Measurements from ENCODE around the gene SGSM1. TPM values are rescaled to one million over a fixed set of nuclear protein-coding genes. Genes with fewer than 3 reads are reported as not detected.

Gene SGSM1
- total RNA-seq, 2 donors from 2014 or later, result 6.8 to 11.1 TPM

DNA sequence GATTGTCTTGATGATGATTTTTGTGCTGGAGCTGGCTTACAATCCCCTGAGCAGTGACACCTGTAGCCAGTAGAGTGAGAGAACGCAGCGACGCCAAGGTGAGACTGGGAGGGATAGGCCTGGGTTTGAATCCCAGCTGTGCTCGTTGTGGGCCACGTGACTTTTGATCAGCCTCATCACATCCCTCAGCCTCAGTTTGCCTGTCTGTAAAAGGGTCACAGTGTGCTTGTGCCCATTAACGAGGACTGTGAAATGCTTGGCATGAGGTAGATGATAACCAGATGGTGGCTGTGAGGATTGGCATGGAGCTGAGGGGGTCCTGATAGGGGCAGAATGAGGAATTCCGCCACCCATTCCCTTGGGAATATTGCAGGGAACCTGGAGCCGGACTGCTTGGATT, 156.1 kb downstream of the SGSM1 start:
- H3K27me3 ChIP-seq (replicated peaks; ENCODE audit: insufficient read depth), result no peaks in the 10 kb centered on the region
- H3K4me1 ChIP-seq (ENCODE audit: control insufficient read depth in 1 of 2, low read depth in 2 of 2), result no peaks in the 10 kb centered on the region
- TF ChIP-seq, protein P1, sequence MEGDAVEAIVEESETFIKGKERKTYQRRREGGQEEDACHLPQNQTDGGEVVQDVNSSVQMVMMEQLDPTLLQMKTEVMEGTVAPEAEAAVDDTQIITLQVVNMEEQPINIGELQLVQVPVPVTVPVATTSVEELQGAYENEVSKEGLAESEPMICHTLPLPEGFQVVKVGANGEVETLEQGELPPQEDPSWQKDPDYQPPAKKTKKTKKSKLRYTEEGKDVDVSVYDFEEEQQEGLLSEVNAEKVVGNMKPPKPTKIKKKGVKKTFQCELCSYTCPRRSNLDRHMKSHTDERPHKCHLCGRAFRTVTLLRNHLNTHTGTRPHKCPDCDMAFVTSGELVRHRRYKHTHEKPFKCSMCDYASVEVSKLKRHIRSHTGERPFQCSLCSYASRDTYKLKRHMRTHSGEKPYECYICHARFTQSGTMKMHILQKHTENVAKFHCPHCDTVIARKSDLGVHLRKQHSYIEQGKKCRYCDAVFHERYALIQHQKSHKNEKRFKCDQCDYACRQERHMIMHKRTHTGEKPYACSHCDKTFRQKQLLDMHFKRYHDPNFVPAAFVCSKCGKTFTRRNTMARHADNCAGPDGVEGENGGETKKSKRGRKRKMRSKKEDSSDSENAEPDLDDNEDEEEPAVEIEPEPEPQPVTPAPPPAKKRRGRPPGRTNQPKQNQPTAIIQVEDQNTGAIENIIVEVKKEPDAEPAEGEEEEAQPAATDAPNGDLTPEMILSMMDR (IDR thresholded peaks at IDR 0.05), result no peak
- DNase-seq (ENCODE audit: low spot score) (no peak), ATAC-seq (ENCODE audit: insufficient number of reproducible peaks, low FRiP score, low read depth) (no peak)
- no peak overlapping the region for H3K4me3 ChIP-seq
- no peak overlapping the region for H3K27ac ChIP-seq
- no peaks in the 10 kb centered on the region for H3K36me3 ChIP-seq
- no peaks in the 10 kb centered on the region for H3K9me3 ChIP-seq

- TF ChIP-seq, protein P1 (IDR thresholded peaks at IDR 0.05), result no peak
- Histone ChIP-seq H3K4me3 (no peak overlapping the region), H3K27me3 (replicated peaks; ENCODE audit: insufficient read depth) (no peaks in the 10 kb centered on the region), H3K9me3 (no peaks in the 10 kb centered on the region), H3K27ac (no peak overlapping the region), H3K36me3 (no peaks in the 10 kb centered on the region), H3K4me1 (ENCODE audit: control insufficient read depth in 1 of 2, low read depth in 2 of 2) (no peaks in the 10 kb centered on the region)
- no peak for DNase-seq (ENCODE audit: low spot score)
- no peak for ATAC-seq (ENCODE audit: insufficient number of reproducible peaks, low FRiP score, low read depth)
These were observed 156.8 kb downstream of the SGSM1 start for GRCh38 chr22:24962835-24963234.

DNA sequence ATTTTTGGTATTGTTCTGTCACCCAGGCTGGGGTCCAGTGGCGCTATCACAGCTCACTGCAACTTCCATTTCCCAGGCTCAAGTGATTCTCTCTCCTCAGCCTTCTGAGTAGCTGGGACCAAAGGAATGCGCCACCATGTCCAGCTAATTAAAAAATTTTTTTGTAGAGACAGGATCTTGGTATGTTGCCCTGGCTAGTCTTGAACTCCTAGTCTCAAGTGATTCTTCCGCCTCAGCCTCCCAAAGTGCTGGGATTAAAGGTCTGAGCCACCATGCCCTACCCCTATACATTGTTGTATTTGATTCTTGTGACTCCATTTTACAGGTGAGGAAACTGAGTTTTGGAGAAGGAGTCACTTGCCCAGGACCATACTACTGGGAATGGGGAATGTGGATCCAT, 158.4 kb downstream of the SGSM1 start:
- TF ChIP-seq, protein P1 (IDR thresholded peaks at IDR 0.05), result no peak
- ATAC-seq (ENCODE audit: insufficient number of reproducible peaks, low FRiP score, low read depth), result no peak
- DNase-seq (ENCODE audit: low spot score), result no peak
- Histone ChIP-seq H3K36me3 (no peaks in the 10 kb centered on the region), H3K27ac (no peak overlapping the region), H3K9me3 (no peaks in the 10 kb centered on the region), H3K4me1 (ENCODE audit: control insufficient read depth in 1 of 2, low read depth in 2 of 2) (no peaks in the 10 kb centered on the region), H3K4me3 (no peak overlapping the region), H3K27me3 (replicated peaks; ENCODE audit: insufficient read depth) (no peaks in the 10 kb centered on the region)

DNA sequence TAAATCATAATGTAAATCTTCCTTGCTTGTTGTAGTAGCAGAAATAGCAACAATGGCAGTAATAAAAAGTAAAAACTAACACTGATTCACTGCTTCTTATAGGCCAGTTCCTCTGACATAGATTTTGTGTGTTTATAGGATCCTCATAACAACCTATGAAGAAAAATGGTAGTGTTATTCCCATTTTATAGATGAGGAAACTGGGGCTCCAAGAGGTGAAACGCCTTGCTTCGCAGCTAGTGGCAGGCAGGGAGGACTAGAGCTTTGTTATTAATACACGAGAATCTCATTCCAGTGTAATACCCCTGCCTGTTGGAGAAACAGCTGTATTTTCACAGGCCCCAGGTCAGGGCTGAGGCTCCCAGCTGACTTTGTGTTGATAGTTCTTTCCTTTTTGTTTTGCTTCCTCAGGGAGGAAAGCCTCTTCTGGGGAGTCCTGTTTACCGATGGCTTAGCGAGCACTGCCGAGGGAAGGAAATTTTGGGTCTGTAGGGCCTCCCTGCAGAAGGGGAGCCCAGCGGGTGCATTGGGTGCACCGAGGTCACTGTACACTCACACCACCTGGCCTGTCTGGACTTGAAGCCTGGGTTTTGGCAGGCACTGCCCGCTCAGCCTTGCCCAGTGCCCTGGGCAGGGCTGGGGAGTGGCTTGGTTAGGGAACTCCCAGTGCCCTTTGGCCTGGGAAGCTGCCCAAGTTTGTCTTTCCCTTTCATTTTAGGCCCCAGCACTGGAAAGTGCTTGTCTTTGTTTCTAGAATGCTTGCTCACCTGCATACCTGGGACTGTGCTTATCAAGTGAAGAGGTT, 160.0 kb downstream of the SGSM1 start:
- Histone ChIP-seq H3K4me1 (ENCODE audit: control insufficient read depth in 1 of 2, low read depth in 2 of 2) (no peaks in the 10 kb centered on the region), H3K36me3 (no peaks in the 10 kb centered on the region), H3K27me3 (replicated peaks; ENCODE audit: insufficient read depth) (no peaks in the 10 kb centered on the region), H3K9me3 (no peaks in the 10 kb centered on the region), H3K4me3 (no peak overlapping the region), H3K27ac (no peak overlapping the region)
- DNase-seq (ENCODE audit: low spot score), result no peak
- TF ChIP-seq, protein P1 (IDR thresholded peaks at IDR 0.05), result no peak
- no peak for ATAC-seq (ENCODE audit: insufficient number of reproducible peaks, low FRiP score, low read depth)

DNA sequence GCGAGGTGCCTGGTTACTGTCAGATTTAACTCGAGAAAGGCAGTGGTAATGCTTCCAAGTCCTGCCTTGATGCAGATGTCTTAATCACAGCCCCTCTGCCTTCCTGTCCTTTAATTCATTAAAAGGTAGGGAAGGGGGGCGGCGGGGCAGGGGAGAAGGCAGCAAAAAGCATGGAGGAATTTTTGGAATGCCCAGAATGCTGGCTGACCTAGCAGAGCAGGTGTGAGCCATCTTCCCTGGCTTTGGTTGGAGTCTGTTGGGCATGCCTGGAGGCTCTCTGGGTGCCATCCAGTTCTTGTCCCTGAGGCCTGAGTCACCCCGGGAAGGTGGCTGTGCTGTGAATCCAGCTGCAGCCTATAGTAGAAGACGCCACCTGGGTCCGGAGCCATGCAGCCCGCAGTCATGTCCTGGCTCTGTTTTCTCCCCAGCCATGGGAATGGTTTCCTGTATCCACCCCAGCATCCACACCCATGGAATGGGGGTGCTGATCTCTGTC, 162.1 kb downstream of the SGSM1 start:
- TF ChIP-seq, protein P1 (IDR thresholded peaks at IDR 0.05), result no peak
- Histone ChIP-seq H3K4me1 (ENCODE audit: control insufficient read depth in 1 of 2, low read depth in 2 of 2) (no peaks in the 10 kb centered on the region), H3K36me3 (no peaks in the 10 kb centered on the region), H3K27ac (no peak overlapping the region), H3K9me3 (no peaks in the 10 kb centered on the region), H3K4me3 (no peak overlapping the region), H3K27me3 (replicated peaks; ENCODE audit: insufficient read depth) (no peaks in the 10 kb centered on the region)
- ATAC-seq (ENCODE audit: insufficient number of reproducible peaks, low FRiP score, low read depth) (no peak), DNase-seq (ENCODE audit: low spot score) (no peak)

Measured in thoracic aorta (tissue), 2 donors.